CD1c-positive myeloid dendritic cell (primary cell): Measurements from ENCODE around the gene GULP1.

Experiments
- DNase-seq: peaks from one replicate; pipeline ENCODE4 v3.0.0-alpha.2; 2016; ENCODE audit errors: extremely low spot score

GULP1 gene

GRCh38 chr2:188367164-188367563 is 75.5 kb downstream of the GULP1 start:
- DNase-seq: no peak

GRCh38 chr2:188369365-188369764 is 77.7 kb downstream of the GULP1 start:
- no peak for DNase-seq

- no peak for DNase-seq
Measured at GRCh38 chr2:188378371-188378950, 86.8 kb downstream of the GULP1 start.

GRCh38 chr2:188379748-188380147 is 88.1 kb downstream of the GULP1 start:
- no peak for DNase-seq

- no peak for DNase-seq
Measured at GRCh38 chr2:188380280-188380679, 88.6 kb downstream of the GULP1 start.

GRCh38 chr2:188381614-188382013 is 89.9 kb downstream of the GULP1 start:
- no peak for DNase-seq

- no peak for DNase-seq
Measured at GRCh38 chr2:188382107-188382506, 90.4 kb downstream of the GULP1 start.

GRCh38 chr2:188383158-188383557 is 91.5 kb downstream of the GULP1 start:
- DNase-seq: no peak

- no peak for DNase-seq
Measured at GRCh38 chr2:188385857-188386256, 94.2 kb downstream of the GULP1 start.

GRCh38 chr2:188388831-188389230 is 97.2 kb downstream of the GULP1 start:
- no peak for DNase-seq

- DNase-seq: no peak
Measured at GRCh38 chr2:188391354-188391753, 99.7 kb downstream of the GULP1 start.

GRCh38 chr2:188394931-188395472 is 103.3 kb downstream of the GULP1 start:
- DNase-seq: no peak

GRCh38 chr2:188395903-188396689 is 104.4 kb downstream of the GULP1 start:
- no peak for DNase-seq

- no peak for DNase-seq
Measured at GRCh38 chr2:188399159-188399558, 107.5 kb downstream of the GULP1 start.

- no peak for DNase-seq
Measured at GRCh38 chr2:188403676-188404075, 112.0 kb downstream of the GULP1 start.

GRCh38 chr2:188404341-188405004 is 112.8 kb downstream of the GULP1 start:
- DNase-seq: no peak

GRCh38 chr2:188406414-188406813 is 114.7 kb downstream of the GULP1 start:
- DNase-seq: no peak

- no peak for DNase-seq
Measured at GRCh38 chr2:188410504-188411235, 119.0 kb downstream of the GULP1 start.

GRCh38 chr2:188412190-188412589 is 120.5 kb downstream of the GULP1 start:
- no peak for DNase-seq

GRCh38 chr2:188414411-188414810 is 122.7 kb downstream of the GULP1 start:
- DNase-seq: no peak

GRCh38 chr2:188414869-188415753 is 123.4 kb downstream of the GULP1 start:
- no peak for DNase-seq
